Measurements from ENCODE around the gene DBF4.
"Not testable (repeated sequence)": the region's sequence is repeated elsewhere in the genome, so short reads cannot be mapped to it uniquely, and the experiment has no call there.

DBF4 gene

GRCh38 chr7:87872346-87872745 lies 3.9 kb upstream of the DBF4 start:
- peaks cover 5% of the 10 kb centered on the region for H3K36me3 Mint-ChIP-seq (ENCODE audit: insufficient read depth)
- ATAC-seq (replicated peaks; ENCODE audit: extremely low read depth, poor library complexity, severe bottlenecking) (no peak), DNase-seq (ENCODE audit: low spot score in 2 of 2) (no peak)
- H3K4me1 Mint-ChIP-seq: peaks cover 33% of the 10 kb centered on the region
- H3K4me3 Mint-ChIP-seq: no peak overlapping the region
- H3K27ac Mint-ChIP-seq (ENCODE audit: low read depth): peak overlapping the region; percentile 32
- H3K27me3 Mint-ChIP-seq: no peaks in the 10 kb centered on the region
- H3K9me3 Mint-ChIP-seq: peaks cover 3% of the 10 kb centered on the region

GRCh38 chr7:87873328-87873727 lies 3.0 kb upstream of the DBF4 start:
- H3K9me3 Mint-ChIP-seq; DNase-seq (ENCODE audit: low spot score in 2 of 2); H3K4me3 Mint-ChIP-seq; H3K27me3 Mint-ChIP-seq; ATAC-seq (replicated peaks; ENCODE audit: extremely low read depth, poor library complexity, severe bottlenecking); H3K36me3 Mint-ChIP-seq (ENCODE audit: insufficient read depth): not testable (repeated sequence)
- peaks cover 33% of the 10 kb centered on the region for H3K4me1 Mint-ChIP-seq
- peak overlapping the region; percentile 99 for H3K27ac Mint-ChIP-seq (ENCODE audit: low read depth)

GRCh38 chr7:87874066-87874465 lies 2.2 kb upstream of the DBF4 start:
- DNase-seq (ENCODE audit: low spot score in 2 of 2) (no peak), ATAC-seq (replicated peaks; ENCODE audit: extremely low read depth, poor library complexity, severe bottlenecking) (no peak)
- peaks cover 33% of the 10 kb centered on the region for H3K4me1 Mint-ChIP-seq
- H3K27me3 Mint-ChIP-seq: no peaks in the 10 kb centered on the region
- H3K27ac Mint-ChIP-seq (ENCODE audit: low read depth): peak overlapping the region; percentile 99
- peak overlapping the region; percentile 96 for H3K4me3 Mint-ChIP-seq
- no peaks in the 10 kb centered on the region for H3K9me3 Mint-ChIP-seq
- peaks cover 5% of the 10 kb centered on the region for H3K36me3 Mint-ChIP-seq (ENCODE audit: insufficient read depth)

DNA sequence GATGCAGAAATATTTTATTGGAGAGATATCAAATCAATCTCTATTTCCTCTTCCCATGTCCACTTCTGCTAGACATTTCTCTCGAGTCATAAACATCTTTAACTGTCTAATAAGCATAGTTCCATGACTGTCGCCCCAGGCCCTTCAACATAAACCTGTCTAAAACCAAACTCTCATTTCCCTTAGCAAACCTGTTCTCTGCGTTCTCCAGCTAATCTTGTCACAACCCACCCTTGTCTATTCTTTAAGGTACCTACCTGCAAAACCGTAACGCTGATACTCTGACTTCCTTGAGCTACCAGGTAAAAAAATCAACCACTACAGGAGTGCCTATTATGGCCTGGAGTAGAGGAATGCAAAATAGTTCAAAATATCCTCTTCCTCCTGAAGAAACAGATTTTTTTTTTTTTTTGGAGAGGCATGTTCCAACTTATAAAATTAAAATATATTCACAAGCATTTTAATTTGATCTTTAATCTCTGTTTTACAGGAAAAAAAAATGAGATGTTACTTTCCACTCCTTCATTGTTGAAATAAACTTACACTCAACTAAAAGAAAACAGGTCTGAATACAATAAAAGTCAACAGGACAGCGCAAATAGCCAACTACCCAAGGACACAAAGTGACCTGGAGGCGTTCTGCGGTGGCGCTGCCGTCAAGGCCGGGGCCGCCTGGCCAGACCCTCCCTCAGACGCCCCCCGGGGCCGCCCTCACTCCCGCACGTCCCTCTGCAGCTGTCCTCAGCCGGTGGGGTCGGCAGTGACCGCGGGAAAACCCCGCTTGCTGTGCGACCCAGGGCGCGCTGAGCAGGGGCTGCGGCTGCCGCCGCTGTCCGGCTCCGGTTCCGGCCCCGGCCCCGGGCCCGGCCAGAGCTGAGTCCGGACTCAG lies 898 bp upstream of the DBF4 start:
- DNase-seq (ENCODE audit: low spot score in 2 of 2) (no peak), ATAC-seq (replicated peaks; ENCODE audit: extremely low read depth, poor library complexity, severe bottlenecking) (no peak)
- Mint-ChIP-seq H3K4me1 (peaks cover 36% of the 10 kb centered on the region), H3K27me3 (no peaks in the 10 kb centered on the region), H3K4me3 (peak overlapping the region; percentile 96), H3K27ac (ENCODE audit: low read depth) (peak overlapping the region; percentile 99), H3K9me3 (no peaks in the 10 kb centered on the region), H3K36me3 (ENCODE audit: insufficient read depth) (peaks cover 7% of the 10 kb centered on the region)

GRCh38 chr7:87876869-87877234 lies 559 bp downstream of the DBF4 start:
- no peaks in the 10 kb centered on the region for H3K9me3 Mint-ChIP-seq

GRCh38 chr7:87877366-87878040 lies 1.2 kb downstream of the DBF4 start:
- Mint-ChIP-seq H3K27me3 (no peaks in the 10 kb centered on the region), H3K4me1 (peaks cover 43% of the 10 kb centered on the region), H3K9me3 (no peaks in the 10 kb centered on the region), H3K36me3 (ENCODE audit: insufficient read depth) (peaks cover 7% of the 10 kb centered on the region), H3K4me3 (peak overlapping the region; percentile 96), H3K27ac (ENCODE audit: low read depth) (peak overlapping the region; percentile 99)
- DNase-seq (ENCODE audit: low spot score in 2 of 2): no peak
- no peak for ATAC-seq (replicated peaks; ENCODE audit: extremely low read depth, poor library complexity, severe bottlenecking)

More at GRCh38 chr7:87876869-87877234, 559 bp downstream of the DBF4 start:
- Mint-ChIP-seq H3K27me3 (no peaks in the 10 kb centered on the region), H3K27ac (ENCODE audit: low read depth) (peak overlapping the region; percentile 99), H3K4me1 (peaks cover 44% of the 10 kb centered on the region), H3K4me3 (peak overlapping the region; percentile 96), H3K36me3 (ENCODE audit: insufficient read depth) (peaks cover 7% of the 10 kb centered on the region)
- peak in 1 of 2 donors; percentile 21 for DNase-seq (ENCODE audit: low spot score in 2 of 2)
- peak; percentile 29 for ATAC-seq (replicated peaks; ENCODE audit: extremely low read depth, poor library complexity, severe bottlenecking)

- H3K27me3 Mint-ChIP-seq: no peaks in the 10 kb centered on the region
- no peak overlapping the region for H3K27ac Mint-ChIP-seq (ENCODE audit: low read depth)
- H3K9me3 Mint-ChIP-seq: no peaks in the 10 kb centered on the region
- H3K4me1 Mint-ChIP-seq: peaks cover 42% of the 10 kb centered on the region
- H3K4me3 Mint-ChIP-seq: peak overlapping the region; percentile 96
- peaks cover 7% of the 10 kb centered on the region for H3K36me3 Mint-ChIP-seq (ENCODE audit: insufficient read depth)
- DNase-seq (ENCODE audit: low spot score in 2 of 2) (no peak), ATAC-seq (replicated peaks; ENCODE audit: extremely low read depth, poor library complexity, severe bottlenecking) (no peak)
Observed at GRCh38 chr7:87878208-87878735, 2.0 kb downstream of the DBF4 start.

- peaks cover 16% of the 10 kb centered on the region for H3K36me3 Mint-ChIP-seq (ENCODE audit: insufficient read depth)
- DNase-seq (ENCODE audit: low spot score in 2 of 2) (no peak), ATAC-seq (replicated peaks; ENCODE audit: extremely low read depth, poor library complexity, severe bottlenecking) (no peak)
- H3K4me3 Mint-ChIP-seq: no peak overlapping the region
- H3K9me3 Mint-ChIP-seq: no peaks in the 10 kb centered on the region
- peaks cover 29% of the 10 kb centered on the region for H3K4me1 Mint-ChIP-seq
- peak overlapping the region; percentile 43 for H3K27ac Mint-ChIP-seq (ENCODE audit: low read depth)
- no peaks in the 10 kb centered on the region for H3K27me3 Mint-ChIP-seq
Observed at GRCh38 chr7:87882151-87882937, 6.1 kb downstream of the DBF4 start.

DNA sequence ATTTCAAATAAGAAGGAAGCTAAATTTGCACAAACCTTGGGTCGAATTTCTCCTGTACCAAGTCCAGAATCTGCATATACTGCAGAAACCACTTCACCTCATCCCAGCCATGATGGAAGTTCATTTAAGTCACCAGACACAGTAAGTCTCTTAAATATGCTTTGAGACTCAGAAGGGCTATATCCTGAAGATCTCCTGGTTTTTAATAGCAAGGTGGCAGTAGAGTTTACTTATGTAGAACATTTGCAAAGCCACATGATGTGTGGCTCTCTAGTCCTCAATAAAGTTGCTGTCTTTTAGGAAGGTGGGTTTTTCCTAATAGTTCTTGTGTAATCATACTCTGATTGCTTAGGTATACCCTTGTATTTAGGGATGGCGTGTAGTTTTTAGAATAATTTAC lies 8.7 kb downstream of the DBF4 start:
- DNase-seq (ENCODE audit: low spot score in 2 of 2): no peak
- H3K27me3 Mint-ChIP-seq: no peaks in the 10 kb centered on the region
- no peak for ATAC-seq (replicated peaks; ENCODE audit: extremely low read depth, poor library complexity, severe bottlenecking)
- no peaks in the 10 kb centered on the region for H3K9me3 Mint-ChIP-seq
- peaks cover 29% of the 10 kb centered on the region for H3K4me1 Mint-ChIP-seq
- no peak overlapping the region for H3K4me3 Mint-ChIP-seq
- H3K27ac Mint-ChIP-seq (ENCODE audit: low read depth): no peak overlapping the region
- peaks cover 30% of the 10 kb centered on the region for H3K36me3 Mint-ChIP-seq (ENCODE audit: insufficient read depth)

- H3K36me3 Mint-ChIP-seq (ENCODE audit: insufficient read depth): peaks cover 27% of the 10 kb centered on the region
- H3K9me3 Mint-ChIP-seq: no peaks in the 10 kb centered on the region
Observed at GRCh38 chr7:87886875-87887274, 10.6 kb downstream of the DBF4 start.

GRCh38 chr7:87895363-87895762 lies 19.1 kb downstream of the DBF4 start:
- H3K4me1 Mint-ChIP-seq: peaks cover 22% of the 10 kb centered on the region
- no peak for ATAC-seq (replicated peaks; ENCODE audit: extremely low read depth, poor library complexity, severe bottlenecking)
- H3K27me3 Mint-ChIP-seq: no peaks in the 10 kb centered on the region
- peaks cover 33% of the 10 kb centered on the region for H3K36me3 Mint-ChIP-seq (ENCODE audit: insufficient read depth)
- H3K27ac Mint-ChIP-seq (ENCODE audit: low read depth): no peak overlapping the region
- no peak for DNase-seq (ENCODE audit: low spot score in 2 of 2)
- no peaks in the 10 kb centered on the region for H3K9me3 Mint-ChIP-seq
- no peak overlapping the region for H3K4me3 Mint-ChIP-seq

More at GRCh38 chr7:87886875-87887274, 10.6 kb downstream of the DBF4 start:
- Mint-ChIP-seq H3K27me3 (no peaks in the 10 kb centered on the region), H3K27ac (ENCODE audit: low read depth) (no peak overlapping the region), H3K4me3 (no peak overlapping the region), H3K4me1 (peaks cover 21% of the 10 kb centered on the region)
- DNase-seq (ENCODE audit: low spot score in 2 of 2): no peak
- no peak for ATAC-seq (replicated peaks; ENCODE audit: extremely low read depth, poor library complexity, severe bottlenecking)

DNA sequence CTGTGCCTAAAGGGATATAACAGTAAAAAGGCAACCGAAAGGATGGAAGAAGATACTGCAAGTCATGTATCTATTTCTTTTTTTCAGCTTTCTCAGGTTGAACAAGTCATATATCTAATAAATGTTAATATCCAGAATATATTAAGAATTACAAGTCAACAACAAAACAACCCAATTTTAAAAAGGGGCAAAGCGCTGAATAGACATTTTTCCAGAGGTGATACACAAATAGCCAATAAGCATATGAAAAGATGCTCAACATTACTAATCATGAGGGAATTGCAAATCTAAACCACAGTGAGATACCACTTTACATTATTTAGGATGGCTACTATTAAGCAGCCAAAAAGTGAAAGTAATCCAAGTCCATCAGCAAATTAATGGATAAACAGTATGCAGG lies 23.0 kb downstream of the DBF4 start:
- Mint-ChIP-seq H3K4me3 (no peak overlapping the region), H3K36me3 (ENCODE audit: insufficient read depth) (peaks cover 43% of the 10 kb centered on the region), H3K27me3 (no peaks in the 10 kb centered on the region), H3K27ac (ENCODE audit: low read depth) (no peak overlapping the region), H3K4me1 (peaks cover 6% of the 10 kb centered on the region), H3K9me3 (no peaks in the 10 kb centered on the region)
- ATAC-seq (replicated peaks; ENCODE audit: extremely low read depth, poor library complexity, severe bottlenecking) (no peak), DNase-seq (ENCODE audit: low spot score in 2 of 2) (no peak)
